Measurements from ENCODE around the gene ITGA1. TPM values are rescaled to one million over a fixed set of nuclear protein-coding genes. Genes with fewer than 3 reads are reported as not detected.

ITGA1 gene
- total and polyA plus RNA-seq, 2 of the 13 experiments (the other 11 are each of a cell fraction or from before 2014, with no cell fraction given) = 23.1 to 28.6 TPM

DNA sequence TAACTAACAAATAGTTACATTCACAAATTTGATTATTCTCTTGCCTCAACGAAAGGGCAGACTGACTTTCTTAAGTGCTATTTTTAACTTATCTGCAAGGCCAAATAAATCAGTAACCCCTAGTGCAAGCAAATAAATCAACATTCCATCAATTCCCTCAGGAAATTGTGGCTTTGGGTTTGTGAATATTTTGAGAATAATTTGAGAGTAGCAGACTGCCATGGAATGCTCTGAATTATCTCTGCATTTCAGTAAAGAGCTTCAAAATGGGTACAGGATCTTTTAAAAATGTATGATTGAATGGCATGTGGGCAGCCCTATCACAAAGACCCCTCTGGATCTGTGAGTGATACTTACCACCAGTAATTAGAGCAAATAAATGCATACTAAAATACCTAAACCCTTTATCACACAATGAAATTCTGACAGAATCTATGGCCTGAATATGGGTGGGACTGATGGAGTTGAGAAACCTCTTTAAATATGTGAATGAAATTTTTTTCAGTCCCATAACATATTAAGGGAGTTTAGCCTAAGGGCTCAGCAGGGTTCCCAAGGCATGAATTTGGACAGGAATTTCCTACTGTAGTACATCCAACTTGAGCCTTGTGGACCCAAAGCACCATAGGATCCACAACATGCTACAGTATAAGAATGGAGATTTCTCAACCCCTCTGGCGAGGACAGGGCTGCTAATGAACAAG, 109.0 kb downstream of the ITGA1 start (continued):
- TF ChIP-seq, protein P1, sequence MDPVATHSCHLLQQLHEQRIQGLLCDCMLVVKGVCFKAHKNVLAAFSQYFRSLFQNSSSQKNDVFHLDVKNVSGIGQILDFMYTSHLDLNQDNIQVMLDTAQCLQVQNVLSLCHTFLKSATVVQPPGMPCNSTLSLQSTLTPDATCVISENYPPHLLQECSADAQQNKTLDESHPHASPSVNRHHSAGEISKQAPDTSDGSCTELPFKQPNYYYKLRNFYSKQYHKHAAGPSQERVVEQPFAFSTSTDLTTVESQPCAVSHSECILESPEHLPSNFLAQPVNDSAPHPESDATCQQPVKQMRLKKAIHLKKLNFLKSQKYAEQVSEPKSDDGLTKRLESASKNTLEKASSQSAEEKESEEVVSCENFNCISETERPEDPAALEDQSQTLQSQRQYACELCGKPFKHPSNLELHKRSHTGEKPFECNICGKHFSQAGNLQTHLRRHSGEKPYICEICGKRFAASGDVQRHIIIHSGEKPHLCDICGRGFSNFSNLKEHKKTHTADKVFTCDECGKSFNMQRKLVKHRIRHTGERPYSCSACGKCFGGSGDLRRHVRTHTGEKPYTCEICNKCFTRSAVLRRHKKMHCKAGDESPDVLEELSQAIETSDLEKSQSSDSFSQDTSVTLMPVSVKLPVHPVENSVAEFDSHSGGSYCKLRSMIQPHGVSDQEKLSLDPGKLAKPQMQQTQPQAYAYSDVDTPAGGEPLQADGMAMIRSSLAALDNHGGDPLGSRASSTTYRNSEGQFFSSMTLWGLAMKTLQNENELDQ (CRISPR knock-in tag; IDR thresholded peaks at IDR 0.05; ENCODE audit: borderline replicate concordance) = no peak
- TF ChIP-seq TP53 (CRISPR knock-in tag; conservative IDR thresholded peaks at IDR 0.05) (no peak), ZNF7 (CRISPR knock-in tag; IDR thresholded peaks at IDR 0.05) (no peak), JDP2 (CRISPR knock-in tag; IDR thresholded peaks at IDR 0.05; ENCODE audit: borderline replicate concordance) (no peak), PATZ1 (CRISPR knock-in tag; IDR thresholded peaks at IDR 0.05) (no peak), TMF1 (CRISPR knock-in tag; IDR thresholded peaks at IDR 0.05; ENCODE audit: low read depth) (no peak)

- TF ChIP-seq MAFK (conservative IDR thresholded peaks at IDR 0.05 in 1 of 2, IDR thresholded peaks at IDR 0.05 in 1 of 2; ENCODE audit: low read length in 2 of 2) = no peak
- no peak for TF ChIP-seq TOE1 (CRISPR knock-in tag; IDR thresholded peaks at IDR 0.05)
- no peak for TF ChIP-seq ZNF275 (CRISPR knock-in tag; IDR thresholded peaks at IDR 0.05; ENCODE audit: borderline replicate concordance)
- TF ChIP-seq, protein P2, sequence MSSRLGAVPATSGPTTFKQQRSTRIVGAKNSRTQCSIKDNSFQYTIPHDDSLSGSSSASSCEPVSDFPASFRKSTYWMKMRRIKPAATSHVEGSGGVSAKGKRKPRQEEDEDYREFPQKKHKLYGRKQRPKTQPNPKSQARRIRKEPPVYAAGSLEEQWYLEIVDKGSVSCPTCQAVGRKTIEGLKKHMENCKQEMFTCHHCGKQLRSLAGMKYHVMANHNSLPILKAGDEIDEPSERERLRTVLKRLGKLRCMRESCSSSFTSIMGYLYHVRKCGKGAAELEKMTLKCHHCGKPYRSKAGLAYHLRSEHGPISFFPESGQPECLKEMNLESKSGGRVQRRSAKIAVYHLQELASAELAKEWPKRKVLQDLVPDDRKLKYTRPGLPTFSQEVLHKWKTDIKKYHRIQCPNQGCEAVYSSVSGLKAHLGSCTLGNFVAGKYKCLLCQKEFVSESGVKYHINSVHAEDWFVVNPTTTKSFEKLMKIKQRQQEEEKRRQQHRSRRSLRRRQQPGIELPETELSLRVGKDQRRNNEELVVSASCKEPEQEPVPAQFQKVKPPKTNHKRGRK (CRISPR knock-in tag; IDR thresholded peaks at IDR 0.05) = no peak
- TF ChIP-seq, protein P3, sequence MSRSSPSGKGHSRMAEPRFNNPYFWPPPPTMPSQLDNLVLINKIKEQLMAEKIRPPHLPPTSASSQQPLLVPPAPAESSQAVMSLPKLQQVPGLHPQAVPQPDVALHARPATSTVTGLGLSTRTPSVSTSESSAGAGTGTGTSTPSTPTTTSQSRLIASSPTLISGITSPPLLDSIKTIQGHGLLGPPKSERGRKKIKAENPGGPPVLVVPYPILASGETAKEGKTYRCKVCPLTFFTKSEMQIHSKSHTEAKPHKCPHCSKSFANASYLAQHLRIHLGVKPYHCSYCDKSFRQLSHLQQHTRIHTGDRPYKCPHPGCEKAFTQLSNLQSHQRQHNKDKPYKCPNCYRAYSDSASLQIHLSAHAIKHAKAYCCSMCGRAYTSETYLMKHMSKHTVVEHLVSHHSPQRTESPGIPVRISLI (CRISPR knock-in tag; IDR thresholded peaks at IDR 0.05; ENCODE audit: borderline replicate concordance) = no peak
These were observed 109.5 kb downstream of the ITGA1 start for GRCh38 chr5:52897238-52897614.

More at GRCh38 chr5:52897238-52897614, 109.5 kb downstream of the ITGA1 start:
- no TSS peak for BruUV-seq (replicated peaks)
- no peak overlapping the region for H3K4me2 ChIP-seq (ENCODE audit: low read depth, low read length)
- peaks cover 9% of the 10 kb centered on the region for H3K4me1 ChIP-seq (ENCODE audit: insufficient read depth, low read length)
- intact Hi-C loops (cut with micrococcal nuclease; ENCODE audit: unreplicated experiment) = no loop called here
- no peak overlapping the region for H3K4me3 ChIP-seq (replicated peaks in 1 of 3; ENCODE audit: insufficient read depth in 1 of 3, low read depth in 2 of 3, low read length in 3 of 3)
- DNase-seq (ENCODE audit: low spot score) (no peak), ATAC-seq (no peak), FAIRE-seq (no peak)
- CTCF ChIA-PET (ENCODE audit: low intra/inter-chr PET ratio, low total read pairs) = no interaction called here
- no peaks in the 10 kb centered on the region for H4K20me1 ChIP-seq (ENCODE audit: insufficient read depth, low read length)
- H2AFZ ChIP-seq (ENCODE audit: low read length) = no peak overlapping the region
- no peaks in the 10 kb centered on the region for H3K79me2 ChIP-seq (ENCODE audit: insufficient read depth, low read length)
- in situ Hi-C loops (cut with HindIII; ENCODE audit: extremely low pct_ligation_motif_present, low pct_unique_long_range_greater_than_20kb) = no loop called here
- H3K27ac ChIP-seq (ENCODE audit: extremely low read length, insufficient read depth, low read length) = no peak overlapping the region
- peaks cover 0 to 9% of the 10 kb centered on the region in 2 experiments; a peak in 3 of 5 replicates for H3K36me3 ChIP-seq (replicated peaks in 1 of 2; ENCODE audit: control insufficient read depth in 1 of 2, insufficient read depth in 2 of 2, low read length in 2 of 2)
- H3K9ac ChIP-seq (ENCODE audit: insufficient read depth, low read depth, low read length) = no peak overlapping the region
- POLR2A ChIA-PET = no interaction called here
- no peaks in the 10 kb centered on the region for H3K9me3 ChIP-seq (ENCODE audit: low read length)
- no peaks in the 10 kb centered on the region for H3K27me3 ChIP-seq (ENCODE audit: control insufficient read depth in 1 of 2, insufficient read depth in 2 of 2, low read length in 2 of 2)

All from HepG2 (cell line).